HG02678 (cell line): Measurements from ENCODE around the gene MRPL48.
"Not testable (repeated sequence)": the region's sequence is repeated elsewhere in the genome, so short reads cannot be mapped to it uniquely, and the experiment has no call there.

Experiments
- ATAC-seq: cut with Tn5 transposase; IDR thresholded peaks from one replicate; pipeline ENCODE4 v1.9.1; 2021; ENCODE audit warnings: mild to moderate bottlenecking, moderate library complexity; ENCODE audit not compliant: unreplicated experiment

Gene MRPL48

GRCh38 chr11:73787643-73788558, at the start of gene MRPL48:
MRPL48 (plus strand) TSS chr11:73787874; CDS start chr11:73787972, 98 bp downstream.
- peak; percentile 96 for ATAC-seq

- ATAC-seq, result no peak
Observed at GRCh38 chr11:73743045-73743444, 44.6 kb upstream of the MRPL48 start.

- ATAC-seq, result no peak
Observed at GRCh38 chr11:73746701-73747100, 41.0 kb upstream of the MRPL48 start.

GRCh38 chr11:73747762-73748161, 39.9 kb upstream of the MRPL48 start:
- ATAC-seq, result no peak

- ATAC-seq, result no peak
Observed at GRCh38 chr11:73748300-73748699, 39.4 kb upstream of the MRPL48 start.

- ATAC-seq, result no peak
Observed at GRCh38 chr11:73749118-73749517, 38.6 kb upstream of the MRPL48 start.

GRCh38 chr11:73750228-73750627, 37.4 kb upstream of the MRPL48 start:
- no peak for ATAC-seq

GRCh38 chr11:73750862-73751261, 36.8 kb upstream of the MRPL48 start:
- ATAC-seq, result not testable (repeated sequence)

- no peak for ATAC-seq
Observed at GRCh38 chr11:73752216-73752867, 35.3 kb upstream of the MRPL48 start.

- ATAC-seq, result no peak
Observed at GRCh38 chr11:73752903-73753302, 34.8 kb upstream of the MRPL48 start.

GRCh38 chr11:73753938-73754337, 33.7 kb upstream of the MRPL48 start:
- no peak for ATAC-seq

- ATAC-seq, result no peak
Observed at GRCh38 chr11:73755670-73756069, 32.0 kb upstream of the MRPL48 start.

GRCh38 chr11:73757598-73757997, 30.1 kb upstream of the MRPL48 start:
- no peak for ATAC-seq

GRCh38 chr11:73758451-73758850, 29.2 kb upstream of the MRPL48 start:
- no peak for ATAC-seq

GRCh38 chr11:73759610-73760134, 28.0 kb upstream of the MRPL48 start:
- no peak for ATAC-seq

- peak; percentile 2 for ATAC-seq
Observed at GRCh38 chr11:73760135-73760678, 27.5 kb upstream of the MRPL48 start.

- ATAC-seq, result peak; percentile 93
Observed at GRCh38 chr11:73760679-73761402, 26.8 kb upstream of the MRPL48 start, which contains the start of gene RAB6A. RAB6A (minus strand) TSS chr11:73761074; CDS start chr11:73760635, 439 bp downstream.

- peak; percentile 6 for ATAC-seq
Observed at GRCh38 chr11:73761403-73761945, 26.2 kb upstream of the MRPL48 start.

GRCh38 chr11:73762732-73763131, 24.9 kb upstream of the MRPL48 start:
- ATAC-seq, result no peak

- no peak for ATAC-seq
Observed at GRCh38 chr11:73766763-73767162, 20.9 kb upstream of the MRPL48 start.
